GM19324 (cell line): ENCODE measurements around the gene ERMP1.
"Not testable (repeated sequence)": the region's sequence is repeated elsewhere in the genome, so short reads cannot be mapped to it uniquely, and the experiment has no call there.

Experiments
- ATAC-seq: cut with Tn5 transposase; IDR thresholded peaks from one replicate; pipeline ENCODE4 v1.9.1; 2021; ENCODE audit warnings: mild to moderate bottlenecking, moderate library complexity; ENCODE audit not compliant: unreplicated experiment, low FRiP score

Gene ERMP1

DNA sequence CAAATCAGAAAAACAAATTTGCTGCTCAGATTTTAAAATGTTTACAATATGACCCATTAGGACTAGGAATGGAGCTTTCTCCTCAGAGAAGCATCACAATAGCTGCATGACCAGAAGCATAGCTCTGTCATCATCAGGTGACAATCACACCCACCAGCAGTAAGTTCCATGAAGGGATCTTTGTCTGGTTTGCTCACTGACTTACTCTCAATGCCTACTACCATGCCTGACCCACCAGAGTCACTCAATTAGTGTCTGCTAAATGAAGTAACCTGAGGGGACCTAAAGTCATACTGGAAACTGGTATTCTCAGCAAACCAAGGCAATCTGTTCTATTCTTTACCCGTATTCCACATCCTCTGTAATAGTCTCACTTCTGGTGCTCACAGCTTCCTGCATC lies 7.7 kb downstream of the ERMP1 start:
- ATAC-seq, result no peak

DNA sequence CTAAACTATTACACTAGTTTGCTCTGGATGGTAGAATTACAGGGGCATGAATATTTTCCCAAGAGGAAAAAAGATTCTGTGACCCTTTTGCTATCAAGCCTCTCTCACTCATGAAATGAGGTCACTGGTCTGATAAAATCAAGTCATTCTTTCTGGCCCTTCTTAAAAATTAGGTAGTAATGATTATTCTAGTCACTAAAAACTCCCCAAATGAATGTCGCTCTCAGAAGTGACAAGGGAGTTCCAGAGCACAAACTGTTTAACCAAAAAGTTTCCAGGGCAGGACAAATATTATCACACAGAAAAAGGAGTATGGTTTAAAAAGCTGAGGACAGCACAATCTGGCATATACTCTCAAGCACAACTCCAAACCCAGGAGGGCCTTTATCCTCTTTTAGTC lies 12.5 kb downstream of the ERMP1 start:
- no peak for ATAC-seq

DNA sequence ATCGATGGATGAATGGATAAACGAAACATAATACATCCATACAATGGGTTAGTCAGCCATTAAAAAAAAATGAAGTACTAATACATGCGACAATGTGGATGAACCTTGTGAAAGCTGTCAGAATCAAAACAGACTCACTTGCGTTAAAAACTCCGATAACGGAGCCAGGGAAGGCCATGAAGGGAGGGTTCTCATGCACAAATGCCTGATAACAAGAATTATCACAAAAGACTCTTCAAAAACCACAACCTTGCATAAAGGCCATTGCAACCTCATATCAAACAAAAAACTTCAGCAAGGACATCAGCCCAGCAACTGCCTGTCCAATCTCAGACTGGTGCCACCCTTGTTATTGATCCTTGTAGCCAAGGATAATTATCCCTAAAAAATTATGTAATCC lies 13.7 kb downstream of the ERMP1 start:
- ATAC-seq, result no peak

DNA sequence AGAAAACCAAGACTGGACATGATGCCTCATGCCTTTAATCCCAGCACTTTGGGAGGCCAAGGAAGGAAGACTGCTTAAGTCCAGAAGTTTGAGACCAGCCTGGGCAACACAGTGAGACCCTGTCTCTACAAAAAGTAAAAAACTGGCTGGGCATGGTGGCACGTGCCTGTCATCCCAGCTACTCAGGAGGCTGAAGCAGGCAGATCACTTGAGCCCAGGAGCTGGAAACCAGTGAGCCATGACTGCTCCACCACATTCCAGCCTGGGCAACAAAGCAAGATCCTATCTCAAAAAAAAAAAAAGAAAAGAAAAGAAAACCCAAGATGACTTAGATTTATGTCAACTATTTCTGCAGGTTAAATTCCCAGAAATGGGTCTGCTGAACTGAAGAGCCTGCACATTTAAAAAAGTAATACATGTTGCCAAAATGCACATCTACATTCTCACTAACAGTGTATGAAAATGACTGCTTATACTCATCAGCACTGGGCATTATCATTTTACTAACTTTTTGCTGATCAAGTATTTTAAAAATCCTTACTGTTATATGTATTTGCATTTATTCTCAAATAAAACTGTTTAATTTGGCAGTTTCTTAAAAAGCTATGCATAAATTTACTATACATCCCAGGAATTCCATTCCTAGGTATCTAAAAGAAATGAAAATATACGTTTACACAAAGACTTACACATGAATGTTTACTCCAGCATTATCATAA lies 14.3 kb downstream of the ERMP1 start:
- no peak for ATAC-seq

DNA sequence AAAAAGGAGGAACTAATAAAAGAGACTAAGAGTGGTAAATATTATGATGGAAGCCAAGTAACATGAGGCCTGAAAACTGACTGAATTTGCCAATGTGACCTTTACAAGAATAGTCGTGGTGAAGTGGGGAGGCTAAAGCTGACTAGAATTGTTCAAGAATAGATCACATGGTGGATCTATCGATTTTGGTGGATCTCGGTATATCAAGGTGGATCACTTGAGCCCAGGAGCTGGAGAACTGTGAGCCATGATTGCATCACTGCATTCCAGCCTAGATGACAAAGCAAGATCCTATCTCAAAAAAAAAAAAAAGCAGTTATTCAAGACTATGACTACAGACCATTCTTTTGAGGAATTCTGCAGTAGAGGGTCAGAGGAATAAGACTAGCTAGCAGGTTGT lies 15.1 kb downstream of the ERMP1 start:
- no peak for ATAC-seq

DNA sequence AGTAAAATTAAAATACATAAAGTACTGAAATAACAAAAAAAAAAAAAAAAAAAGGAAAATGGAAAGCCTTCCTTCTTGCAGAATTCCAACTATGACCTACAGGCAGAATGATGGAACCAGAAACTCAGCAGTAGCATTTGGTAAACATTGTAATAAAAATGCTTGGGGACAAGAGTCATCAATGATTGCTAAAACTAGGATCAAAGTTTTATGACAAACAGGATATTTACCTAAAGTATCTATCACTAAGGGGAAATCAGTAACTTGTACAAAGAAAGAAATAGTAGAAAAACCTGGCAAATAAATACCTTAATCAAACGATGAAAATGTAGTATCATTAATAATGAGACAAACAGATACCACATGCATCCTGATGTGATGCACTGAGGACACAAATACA lies 17.5 kb downstream of the ERMP1 start:
- ATAC-seq, result no peak

DNA sequence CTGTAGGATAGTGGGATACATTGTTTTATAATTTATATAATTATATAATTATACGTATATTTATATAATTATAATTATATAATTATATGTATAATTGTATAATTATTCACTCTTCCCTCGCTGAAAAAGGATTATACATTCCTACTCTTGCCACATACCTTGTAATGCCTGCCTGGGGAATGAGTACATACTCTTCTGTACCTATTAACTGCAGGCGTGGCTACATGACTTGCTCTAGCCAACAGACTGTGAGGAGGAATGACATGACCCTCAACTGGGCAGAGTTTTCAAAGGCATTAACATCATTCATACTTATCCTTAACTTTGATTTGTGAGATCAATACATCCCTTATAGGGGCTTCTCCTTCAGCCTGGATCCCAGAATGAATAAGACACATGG lies 19.1 kb downstream of the ERMP1 start:
- no peak for ATAC-seq

DNA sequence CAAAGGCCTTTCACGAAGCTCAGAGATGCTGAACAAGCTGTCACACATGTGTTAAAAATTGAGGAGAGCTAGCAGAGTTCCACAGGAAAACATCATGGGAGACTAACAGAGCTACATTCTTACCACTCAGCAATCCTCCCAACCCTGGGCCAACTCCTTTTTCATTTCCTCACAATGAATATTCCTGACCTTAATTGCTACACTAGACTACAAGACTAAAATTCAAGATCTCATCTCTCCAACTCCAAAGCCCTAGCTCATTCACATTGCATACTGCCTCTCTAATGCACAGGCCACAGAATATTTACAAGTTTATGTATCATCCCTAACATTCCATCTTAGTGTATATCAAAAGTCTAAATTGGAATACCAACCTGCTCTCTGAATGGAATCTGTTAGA lies 21.2 kb downstream of the ERMP1 start:
- ATAC-seq, result no peak

DNA sequence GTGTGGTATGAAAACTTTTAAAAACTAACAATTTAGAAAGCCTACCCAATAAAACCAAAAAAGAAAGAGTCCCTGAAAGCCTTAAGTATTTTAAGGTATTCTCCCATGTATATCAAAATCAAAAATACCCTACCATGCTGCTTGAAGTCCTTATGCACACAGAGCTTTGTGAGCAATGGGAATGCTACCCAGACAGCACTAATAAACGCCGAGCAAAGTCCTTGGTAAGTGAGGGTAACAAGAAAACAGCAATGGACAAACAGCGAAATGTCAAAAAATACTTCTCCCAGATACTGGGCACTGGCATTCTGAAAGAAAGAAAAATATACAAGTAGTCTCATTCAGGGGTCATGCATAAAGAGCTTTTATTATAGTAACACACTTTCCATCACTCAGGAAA lies 27.4 kb downstream of the ERMP1 start:
- no peak for ATAC-seq

DNA sequence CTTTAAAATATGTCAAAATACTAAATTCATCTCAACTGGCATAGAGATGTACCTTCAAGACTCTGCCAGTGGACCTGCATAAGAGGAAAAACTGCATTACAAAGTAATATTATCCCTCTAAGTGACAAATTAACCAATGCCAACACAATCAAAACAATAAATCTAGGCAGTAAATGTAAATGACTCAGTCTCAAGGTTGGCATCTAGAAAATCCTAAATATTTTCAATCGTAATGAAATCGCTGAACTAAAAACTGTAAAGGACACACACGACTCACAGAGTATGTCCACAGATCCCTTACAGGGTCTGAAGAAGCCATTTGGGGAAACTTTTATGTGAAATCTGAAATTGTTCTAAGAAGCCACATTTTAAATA lies 31.2 kb downstream of the ERMP1 start:
- no peak for ATAC-seq

DNA sequence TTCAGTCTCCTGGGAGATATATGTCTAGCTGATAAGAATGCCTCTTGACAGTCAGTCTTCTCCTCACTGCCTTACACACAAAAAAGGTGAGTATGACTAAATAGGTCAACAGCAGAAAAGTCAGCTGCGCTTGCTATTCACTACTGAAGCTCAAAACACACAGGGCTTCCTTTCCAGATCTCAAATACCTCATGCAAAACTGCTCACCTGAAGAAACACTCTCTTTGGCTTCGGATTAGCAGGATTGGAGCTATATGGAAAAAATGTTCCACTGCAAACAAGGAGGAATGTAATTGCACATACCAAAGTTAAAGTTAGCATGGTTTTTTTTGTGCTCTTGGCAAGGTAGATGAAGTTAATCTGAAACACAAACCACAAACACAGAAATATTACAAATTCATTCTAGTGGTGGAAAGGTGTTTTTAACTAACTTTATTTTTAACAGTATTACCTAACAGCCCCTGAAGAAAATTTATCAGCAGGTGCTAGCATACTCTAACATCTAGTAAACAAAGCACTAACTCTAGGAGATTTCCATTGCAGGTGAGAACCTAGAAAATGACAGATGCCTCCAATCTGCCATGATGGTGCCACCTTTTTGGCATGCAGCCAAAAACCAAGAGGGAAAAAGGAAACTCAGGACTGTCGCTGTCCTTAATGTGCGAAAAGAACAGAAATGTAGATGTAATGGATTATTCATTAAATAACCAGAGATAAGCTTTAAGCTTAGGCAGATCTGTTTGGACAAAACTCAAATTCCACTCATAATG lies 31.8 kb downstream of the ERMP1 start:
- ATAC-seq, result no peak

DNA sequence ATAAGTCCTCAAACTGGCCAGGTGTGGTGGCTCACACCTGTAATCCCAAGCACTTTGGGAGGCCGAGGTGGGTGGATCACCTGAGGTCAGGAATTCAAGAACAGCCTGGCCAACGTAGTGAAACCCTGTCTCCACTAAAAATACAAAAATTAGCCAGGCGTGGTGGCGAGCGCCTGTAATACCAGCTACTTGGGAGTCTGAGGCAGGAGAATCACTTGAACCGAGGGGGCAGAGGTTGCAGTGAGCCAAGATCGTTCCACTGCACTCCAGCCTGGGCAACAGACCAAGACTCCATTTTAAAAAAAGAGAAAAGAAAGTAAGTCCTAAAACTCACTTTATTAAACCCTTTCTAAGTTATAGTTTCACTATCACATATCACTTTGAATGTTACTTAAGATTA lies 32.5 kb downstream of the ERMP1 start:
- ATAC-seq, result not testable (repeated sequence)

DNA sequence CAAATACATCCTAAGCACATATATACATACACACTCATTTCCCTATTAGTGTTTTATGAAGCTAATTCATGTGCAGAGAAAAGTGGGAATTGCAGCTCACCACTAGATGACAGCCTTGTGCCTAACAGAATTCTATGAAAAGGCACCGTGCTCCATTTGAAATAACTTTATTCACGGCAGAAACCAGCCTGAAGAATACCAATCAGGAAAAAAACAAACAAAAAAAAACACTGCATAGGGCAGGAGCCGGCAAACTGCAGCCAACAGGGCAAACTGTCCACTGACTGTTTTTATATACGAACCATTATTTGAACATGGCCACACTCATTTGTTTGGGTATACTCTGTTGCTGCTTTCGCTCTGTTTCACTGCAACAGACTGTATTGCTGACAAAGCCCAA lies 33.6 kb downstream of the ERMP1 start:
- no peak for ATAC-seq

DNA sequence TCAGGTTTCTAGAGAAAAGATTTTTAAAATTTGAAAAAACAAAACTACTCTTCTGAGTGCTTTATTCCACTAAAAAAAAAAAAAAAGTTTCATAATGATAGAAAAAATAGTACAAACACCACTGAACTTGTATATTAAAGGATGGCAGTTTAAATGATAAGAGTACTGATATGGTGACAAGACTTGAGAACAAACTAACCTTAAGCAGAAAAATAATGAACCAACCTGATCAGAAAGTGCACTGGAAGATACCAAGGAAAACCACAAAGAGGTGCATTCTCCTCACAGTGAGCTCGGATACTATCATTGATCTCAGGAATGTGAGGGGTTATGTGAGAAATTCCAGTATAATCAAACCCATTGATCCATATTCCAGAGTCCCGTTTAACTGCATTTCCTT lies 34.3 kb downstream of the ERMP1 start:
- no peak for ATAC-seq

DNA sequence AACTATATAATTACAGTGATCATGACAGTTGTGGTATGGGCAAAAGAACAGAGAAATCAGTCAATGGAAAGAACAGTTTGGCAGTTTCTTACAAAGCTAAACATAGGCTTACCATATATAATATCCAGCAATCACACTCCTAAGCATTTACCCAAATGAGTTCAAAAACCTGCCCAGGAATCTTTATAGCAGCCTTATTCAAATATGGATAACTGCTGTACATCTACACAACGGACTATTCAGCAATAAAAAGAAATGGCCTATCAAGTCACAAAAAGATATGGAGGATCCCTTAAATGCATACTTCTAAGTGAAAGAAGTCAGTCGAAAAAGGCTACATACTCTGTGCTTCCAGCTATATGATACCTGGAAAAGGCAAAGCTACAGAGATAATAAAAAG lies 36.6 kb downstream of the ERMP1 start:
- no peak for ATAC-seq

DNA sequence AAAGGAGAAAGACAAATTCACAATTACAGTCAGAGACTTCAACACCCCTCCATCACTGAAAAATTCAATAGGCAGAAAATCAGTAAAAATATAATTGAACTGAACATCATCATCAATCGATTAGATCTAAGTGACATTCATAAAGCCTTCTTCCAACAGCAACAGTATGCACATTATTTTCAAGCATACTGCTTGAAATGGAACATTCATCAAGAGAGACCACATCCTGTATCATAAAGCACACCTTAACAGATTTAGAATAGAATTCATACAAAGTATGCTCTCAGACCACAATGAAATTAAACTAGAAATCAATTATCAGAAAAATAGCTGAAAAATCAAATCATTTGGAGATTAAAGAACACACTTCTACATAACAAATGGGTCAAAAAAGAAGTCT lies 39.1 kb downstream of the ERMP1 start:
- ATAC-seq, result no peak

DNA sequence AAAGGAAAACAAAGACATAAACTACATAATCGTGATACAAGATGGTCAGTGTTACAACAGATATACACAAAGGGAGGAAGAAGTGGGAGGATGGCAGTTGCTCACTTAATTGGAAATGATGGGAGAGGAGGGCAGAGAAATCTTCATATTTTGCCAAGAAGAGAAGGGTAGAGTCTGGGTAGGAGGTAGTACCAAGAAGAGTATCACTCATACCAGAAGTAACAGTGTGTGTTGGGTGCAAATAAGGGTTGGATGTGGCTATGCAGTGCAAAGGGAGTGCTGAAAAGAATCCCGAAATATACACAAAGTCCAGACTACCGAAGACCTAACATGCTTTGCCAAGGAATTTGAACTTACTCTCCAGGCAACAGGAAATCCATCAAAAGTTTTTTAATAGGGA lies 41.0 kb downstream of the ERMP1 start:
- no peak for ATAC-seq

DNA sequence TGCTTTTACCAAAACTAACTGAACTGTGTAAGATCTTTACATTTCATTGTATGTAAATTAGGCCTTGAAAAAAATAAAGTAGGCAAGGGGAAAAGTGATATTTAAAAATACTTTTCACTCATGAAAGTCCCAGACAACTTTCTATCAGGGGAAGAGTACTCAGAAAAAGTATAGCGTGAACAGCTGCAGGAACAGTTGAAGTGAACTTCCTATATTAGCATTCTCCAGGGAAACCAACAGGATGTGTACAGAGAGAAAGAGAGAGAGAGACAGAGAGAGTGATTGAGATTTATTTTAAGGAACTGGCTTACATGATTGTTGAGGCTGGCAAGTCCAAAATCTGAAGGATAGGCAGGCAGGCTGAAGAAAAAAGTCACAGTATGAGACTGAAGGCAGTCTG lies 42.0 kb downstream of the ERMP1 start:
- no peak for ATAC-seq

DNA sequence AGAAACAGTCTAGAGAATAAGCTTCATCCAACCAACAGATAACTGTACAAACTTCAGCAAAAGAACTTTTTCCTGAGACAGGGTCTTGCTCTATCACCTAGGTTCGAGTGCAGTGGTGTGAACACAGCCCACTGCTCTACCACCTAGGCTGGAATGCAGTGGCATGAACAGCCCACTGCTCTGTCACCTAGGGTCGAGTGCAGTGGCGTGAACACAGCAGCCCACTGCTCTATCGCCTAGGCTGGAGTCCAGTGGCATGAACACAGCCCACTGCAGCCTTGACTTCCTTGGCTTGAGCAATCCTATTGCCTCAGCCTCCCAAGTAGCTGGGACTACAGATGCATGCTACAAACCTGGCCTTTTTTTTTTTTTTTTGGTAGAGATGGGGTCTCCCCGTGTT lies 43.4 kb downstream of the ERMP1 start:
- no peak for ATAC-seq

DNA sequence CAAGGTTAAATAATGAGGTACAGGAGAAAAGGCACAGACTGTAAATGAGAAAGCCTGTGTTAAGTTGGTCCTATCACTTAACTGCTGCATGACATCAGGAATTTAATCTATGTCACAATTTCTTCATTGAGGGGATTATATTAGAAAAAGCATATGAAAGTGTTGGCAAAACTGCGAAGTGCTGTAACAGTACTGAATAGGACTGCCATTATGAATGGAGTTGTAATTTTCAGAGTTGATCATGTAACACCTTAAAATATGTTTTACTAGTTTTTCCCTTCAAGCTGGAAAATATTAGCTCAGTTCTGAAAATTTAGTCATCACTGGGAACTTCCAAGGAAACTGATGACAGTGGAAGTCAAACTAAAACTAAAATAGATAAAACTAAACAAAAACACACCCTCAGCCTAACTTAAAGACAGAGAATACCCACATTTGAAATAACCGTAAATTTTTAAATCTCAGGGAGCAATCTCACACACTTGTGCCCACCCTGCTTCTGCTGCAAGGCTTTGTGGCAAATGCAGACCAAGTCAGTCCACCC lies 45.1 kb downstream of the ERMP1 start:
- no peak for ATAC-seq

DNA sequence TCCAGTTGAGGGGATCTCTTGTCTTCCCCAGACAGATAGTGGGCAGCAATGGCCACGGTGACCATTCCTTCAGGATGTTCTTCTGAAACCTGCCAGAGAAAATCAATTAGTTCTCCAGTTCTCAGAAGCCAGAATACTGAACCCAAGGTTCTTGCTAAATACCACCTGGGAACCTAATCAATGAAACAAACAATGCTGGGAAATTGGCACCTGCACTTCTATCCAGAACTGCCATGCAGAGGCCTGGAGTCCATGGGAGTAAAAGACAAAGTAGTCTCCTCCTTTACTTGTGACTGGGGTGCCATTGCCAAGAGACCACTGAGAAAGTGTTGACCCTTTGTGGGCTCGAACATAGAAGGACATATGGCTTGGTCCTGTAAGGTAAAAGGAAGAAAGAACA lies 45.7 kb downstream of the ERMP1 start:
- ATAC-seq, result no peak
